K562 (cell line): ENCODE results near the gene CHMP1A. TPM values are rescaled to one million over a fixed set of nuclear protein-coding genes. Genes with fewer than 3 reads are reported as not detected.

Source experiments
- CBFA2T2 ChIP-seq: fragments of 450-650 bp; conservative IDR thresholded peaks from 2 replicates; pipeline ENCODE4 v1.6.1; 2017; ENCODE audit warnings: mild to moderate bottlenecking
- EP400 ChIP-seq: fragments of 450-650 bp; IDR thresholded peaks from 2 replicates; pipeline ENCODE4 v1.6.1; 2017; ENCODE audit warnings: antibody characterized with exemption, mild to moderate bottlenecking, moderate library complexity
- JUND ChIP-seq, 2 experiments: IDR thresholded peaks; 2 replicates in 1 of 2; 3 replicates in 1 of 2; pipeline ENCODE4 v1.6.1; 2011; ENCODE audit warnings: borderline replicate concordance in 2 of 2, low read depth in 2 of 2, low read length in 2 of 2, improper control_type of control experiment in 1 of 2, missing biosample characterization in 1 of 2, missing genetic modification characterization in 1 of 2, missing genetic modification reagents in 1 of 2
- L3MBTL2 ChIP-seq: fragments of 450-650 bp; IDR thresholded peaks from 2 replicates; pipeline ENCODE4 v1.6.1; 2016; ENCODE audit warnings: mild to moderate bottlenecking, moderate library complexity
- MAFF ChIP-seq: IDR thresholded peaks from 2 replicates; pipeline ENCODE4 v1.6.1; 2012; ENCODE audit warnings: low read length, improper control_type of control experiment
- MEIS2 ChIP-seq: fragments of 450-650 bp; IDR thresholded peaks from 2 replicates; pipeline ENCODE4 v1.6.1; 2014; ENCODE audit warnings: mild to moderate bottlenecking; ENCODE audit not compliant: partially characterized antibody
- POLR2AphosphoS5 ChIP-seq: IDR thresholded peaks from 2 replicates; pipeline ENCODE4 v1.6.1; 2011; ENCODE audit warnings: mild to moderate bottlenecking, low read depth, low read length, moderate library complexity; ENCODE audit not compliant: control insufficient read depth, insufficient read depth
- POLR2B ChIP-seq: fragments of 450-650 bp; IDR thresholded peaks from 2 replicates; pipeline ENCODE4 v1.6.1; 2018; ENCODE audit warnings: low read depth; ENCODE audit not compliant: partially characterized antibody
- SFPQ ChIP-seq: fragments of 200-400 bp; formaldehyde crosslinking; IDR thresholded peaks from 2 replicates; pipeline ENCODE4 v1.6.1; 2017; ENCODE audit warnings: mild to moderate bottlenecking, low read depth, low read length, moderate library complexity
- SIN3A ChIP-seq, 2 experiments: fragments of 150-350 bp in 1 of 2; IDR thresholded peaks; 2 replicates each; pipeline ENCODE4 v1.6.1; 2011 to 2016; ENCODE audit warnings: borderline replicate concordance in 2 of 2, low read depth in 2 of 2, low read length in 2 of 2, mild to moderate bottlenecking in 2 of 2, moderate library complexity in 2 of 2; ENCODE audit not compliant: control insufficient read depth in 1 of 2
- SOX6 ChIP-seq: fragments of 450-650 bp; IDR thresholded peaks from 2 replicates; pipeline ENCODE4 v1.6.1; 2014; ENCODE audit warnings: mild to moderate bottlenecking
- SRSF3 ChIP-seq: fragments of 200-400 bp; formaldehyde crosslinking; IDR thresholded peaks from 2 replicates; pipeline ENCODE4 v1.6.1; 2016; ENCODE audit warnings: mild to moderate bottlenecking, low read length, moderate library complexity; ENCODE audit not compliant: insufficient read depth
- TEAD4 ChIP-seq, 2 experiments: sonication (generic) in 1 of 2; formaldehyde crosslinking in 1 of 2; IDR thresholded peaks; 2 replicates each; pipeline versions ENCODE4 v1.6.1 to v1.8.0; 2012 to 2022; ENCODE audit warnings: borderline replicate concordance in 1 of 2, inconsistent platforms in 1 of 2, low read length in 1 of 2, mild to moderate bottlenecking in 1 of 2, missing genetic modification reagents in 1 of 2
- polyA plus RNA-seq, 8 experiments: library from polyadenylated mRNA; depleted of rRNA in 4 of 8; stranded (reverse) in 5 of 8; unstranded in 3 of 8; fragments of >200 nt; fragmentation: Nextera tagmentation in 2 of 8; fragmentation: Illumina TruSeq in 1 of 8; extraction: Ambion mirVana in 2 of 8; extraction: Trizol in 1 of 8; gene quantifications; 2 replicates each; pipeline versions ENCODE4 v1.2.1 to v1.2.3, GENCODE V29; 2011 to 2014; ENCODE audit warnings: inconsistent platforms in 1 of 8, missing spikeins in 1 of 8
- total RNA-seq, 7 experiments: library from RNA; depleted of rRNA in 6 of 7; stranded (reverse); fragments of >200 nt in 6 of 7; fragmentation: Illumina TruSeq in 2 of 7; extraction: Trizol in 2 of 7; gene quantifications; 2 replicates each; pipeline versions ENCODE4 v1.2.1 to v1.2.3, GENCODE V29; 2011 to 2021; ENCODE audit warnings: low replicate concordance in 1 of 7
- TF ChIP-seq, protein P1 (sequence below): sonication (generic); formaldehyde crosslinking; IDR thresholded peaks from 2 replicates; pipeline ENCODE4 v1.9.0; 2022; ENCODE audit warnings: mild to moderate bottlenecking, missing genetic modification reagents
- TF ChIP-seq, protein P2 (sequence below): sonication (generic); formaldehyde crosslinking; IDR thresholded peaks from 2 replicates; pipeline ENCODE4 v1.9.0; 2022; ENCODE audit warnings: mild to moderate bottlenecking, missing genetic modification reagents
- TF ChIP-seq, protein P3 (sequence below): sonication (generic); formaldehyde crosslinking; IDR thresholded peaks from 2 replicates; pipeline ENCODE4 v1.8.1; 2023; ENCODE audit warnings: mild to moderate bottlenecking, missing genetic modification reagents

CHMP1A gene
- total and polyA plus RNA-seq, 9 of the 15 experiments (the other 6 are each of a cell fraction or from before 2014, with no cell fraction given) = 0.83 to 79.9 (median 45.2) TPM

DNA sequence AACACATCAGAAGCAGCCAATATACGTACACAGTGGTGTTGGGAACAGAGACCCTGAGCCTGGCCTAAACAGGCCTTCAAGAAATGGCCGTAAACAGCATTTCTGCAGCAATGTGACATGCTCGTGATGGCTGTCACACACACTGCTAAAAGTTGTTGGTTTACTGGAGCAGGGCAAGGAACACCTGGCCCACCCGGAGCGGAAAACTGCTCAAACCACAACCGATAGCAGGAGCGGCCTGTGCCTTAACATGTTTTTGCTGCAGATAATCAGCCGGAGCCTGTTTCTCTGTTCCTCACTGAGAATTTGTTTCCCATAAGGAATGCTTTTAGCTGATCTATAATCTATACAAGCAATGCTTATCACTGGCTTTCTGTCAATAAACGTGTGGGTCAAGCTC lies 50.1 kb downstream of the CHMP1A start (continued):
- TF ChIP-seq, protein P1, sequence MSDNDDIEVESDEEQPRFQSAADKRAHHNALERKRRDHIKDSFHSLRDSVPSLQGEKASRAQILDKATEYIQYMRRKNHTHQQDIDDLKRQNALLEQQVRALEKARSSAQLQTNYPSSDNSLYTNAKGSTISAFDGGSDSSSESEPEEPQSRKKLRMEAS (CRISPR knock-in tag) = peak; percentile 43; the same call in 1 of the 2 replicates
- no peak for TF ChIP-seq SIN3A (IDR thresholded peaks at IDR 0.05; ENCODE audit: borderline replicate concordance in 2 of 2, control insufficient read depth in 1 of 2, low read depth in 2 of 2, low read length in 2 of 2)
- TF ChIP-seq TEAD4 (IDR thresholded peaks at IDR 0.05; ENCODE audit: low read length) = peak; percentile 70
- TF ChIP-seq TEAD4 (CRISPR knock-in tag; IDR thresholded peaks at IDR 0.05; ENCODE audit: borderline replicate concordance) = no peak
- TF ChIP-seq CBFA2T2 = peak; percentile 58
- peak; percentile 34; the same call in 1 of the 2 replicates for TF ChIP-seq L3MBTL2
- TF ChIP-seq MAFF = no peak
- TF ChIP-seq JUND (IDR thresholded peaks at IDR 0.05; ENCODE audit: borderline replicate concordance, low read depth, low read length) = no peak
- TF ChIP-seq JUND (tag; IDR thresholded peaks at IDR 0.05; ENCODE audit: borderline replicate concordance, low read depth, low read length) = no peak
- no peak for TF ChIP-seq SFPQ
- 0 out of 2 replicates have a peak, but pooled peaks have one; percentile 27 for TF ChIP-seq SOX6
- TF ChIP-seq, protein P2, sequence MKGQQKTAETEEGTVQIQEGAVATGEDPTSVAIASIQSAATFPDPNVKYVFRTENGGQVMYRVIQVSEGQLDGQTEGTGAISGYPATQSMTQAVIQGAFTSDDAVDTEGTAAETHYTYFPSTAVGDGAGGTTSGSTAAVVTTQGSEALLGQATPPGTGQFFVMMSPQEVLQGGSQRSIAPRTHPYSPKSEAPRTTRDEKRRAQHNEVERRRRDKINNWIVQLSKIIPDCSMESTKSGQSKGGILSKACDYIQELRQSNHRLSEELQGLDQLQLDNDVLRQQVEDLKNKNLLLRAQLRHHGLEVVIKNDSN (CRISPR knock-in tag) = peak; percentile 24; the same call in 1 of the 2 replicates
- TF ChIP-seq, protein P3, sequence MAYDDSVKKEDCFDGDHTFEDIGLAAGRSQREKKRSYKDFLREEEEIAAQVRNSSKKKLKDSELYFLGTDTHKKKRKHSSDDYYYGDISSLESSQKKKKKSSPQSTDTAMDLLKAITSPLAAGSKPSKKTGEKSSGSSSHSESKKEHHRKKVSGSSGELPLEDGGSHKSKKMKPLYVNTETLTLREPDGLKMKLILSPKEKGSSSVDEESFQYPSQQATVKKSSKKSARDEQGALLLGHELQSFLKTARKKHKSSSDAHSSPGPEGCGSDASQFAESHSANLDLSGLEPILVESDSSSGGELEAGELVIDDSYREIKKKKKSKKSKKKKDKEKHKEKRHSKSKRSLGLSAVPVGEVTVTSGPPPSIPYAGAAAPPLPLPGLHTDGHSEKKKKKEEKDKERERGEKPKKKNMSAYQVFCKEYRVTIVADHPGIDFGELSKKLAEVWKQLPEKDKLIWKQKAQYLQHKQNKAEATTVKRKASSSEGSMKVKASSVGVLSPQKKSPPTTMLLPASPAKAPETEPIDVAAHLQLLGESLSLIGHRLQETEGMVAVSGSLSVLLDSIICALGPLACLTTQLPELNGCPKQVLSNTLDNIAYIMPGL (CRISPR knock-in tag) = no peak
- no peak for TF ChIP-seq EP400
- peak; percentile 20; the same call in 1 of the 2 replicates for TF ChIP-seq POLR2AphosphoS5
- no peak for TF ChIP-seq SRSF3
- TF ChIP-seq POLR2B = no peak
- TF ChIP-seq MEIS2 = peak; percentile 14
